HG02571 (cell line): ENCODE results near the gene DHRSX.
"Not testable (repeated sequence)": the region's sequence is repeated elsewhere in the genome, so short reads cannot be mapped to it uniquely, and the experiment has no call there.

ENCODE experiments used
- ATAC-seq: cut with Tn5 transposase; IDR thresholded peaks from one replicate; pipeline ENCODE4 v1.9.1; 2021; ENCODE audit warnings: mild to moderate bottlenecking, moderate library complexity; ENCODE audit not compliant: unreplicated experiment

The DHRSX gene

GRCh38 chrX:2267890-2268289, 232.9 kb downstream of the DHRSX start:
- no peak for ATAC-seq

GRCh38 chrX:2266445-2267349, 234.1 kb downstream of the DHRSX start:
- no peak for ATAC-seq

GRCh38 chrX:2265658-2266444, 234.9 kb downstream of the DHRSX start:
- not testable (repeated sequence) for ATAC-seq

GRCh38 chrX:2264179-2265030, 236.4 kb downstream of the DHRSX start:
- ATAC-seq, result no peak

GRCh38 chrX:2263203-2263602, 237.6 kb downstream of the DHRSX start:
- no peak for ATAC-seq

GRCh38 chrX:2262668-2263055, 238.1 kb downstream of the DHRSX start:
- no peak for ATAC-seq

GRCh38 chrX:2261831-2262667, 238.7 kb downstream of the DHRSX start:
- no peak for ATAC-seq

GRCh38 chrX:2252331-2253065, 248.3 kb downstream of the DHRSX start:
- ATAC-seq, result no peak

GRCh38 chrX:2251211-2251610, 249.6 kb downstream of the DHRSX start:
- ATAC-seq, result no peak

- no peak for ATAC-seq
These were observed 256.8 kb downstream of the DHRSX start for GRCh38 chrX:2243913-2244460.

GRCh38 chrX:2242980-2243379, 257.8 kb downstream of the DHRSX start:
- no peak for ATAC-seq

- ATAC-seq, result no peak
These were observed 258.4 kb downstream of the DHRSX start for GRCh38 chrX:2242326-2242725.

- not testable (repeated sequence) for ATAC-seq
These were observed 259.3 kb downstream of the DHRSX start for GRCh38 chrX:2241496-2241895.

- not testable (repeated sequence) for ATAC-seq
These were observed 260.0 kb downstream of the DHRSX start for GRCh38 chrX:2240761-2241160.

GRCh38 chrX:2237976-2238375, 262.8 kb downstream of the DHRSX start:
- no peak for ATAC-seq

- ATAC-seq, result no peak
These were observed 269.1 kb downstream of the DHRSX start for GRCh38 chrX:2231570-2232192.

GRCh38 chrX:2230457-2230856, 270.3 kb downstream of the DHRSX start:
- no peak for ATAC-seq

GRCh38 chrX:2228536-2228935, 272.2 kb downstream of the DHRSX start:
- no peak for ATAC-seq
